CD14-positive monocyte (primary cell): Measurements from ENCODE around the gene PRKN. TPM values are rescaled to one million over a fixed set of nuclear protein-coding genes. Genes with fewer than 3 reads are reported as not detected.
"Not testable (repeated sequence)": the region's sequence is repeated elsewhere in the genome, so short reads cannot be mapped to it uniquely, and the experiment has no call there.

Experiments used
- DNase-seq, 3 donors: peaks; one replicate each; pipeline ENCODE4 v3.0.0-alpha.2; 2011 to 2022
- H2AFZ ChIP-seq: 2 replicates; pipeline ENCODE4 v1.6.0; 2012; ENCODE audit warnings: mild to moderate bottlenecking, low read depth, low read length, inconsistent platforms; ENCODE audit not compliant: insufficient read depth, poor library complexity, severe bottlenecking
- H3K27ac ChIP-seq, 2 donors: 1 replicate in 1 of 2; 2 replicates in 1 of 2; pipeline ENCODE4 v1.5.1; 2012 to 2013; ENCODE audit warnings: low read length in 2 of 2, control low read depth in 1 of 2, inconsistent platforms in 1 of 2, low read depth in 1 of 2, mild to moderate bottlenecking in 1 of 2
- H3K27me3 ChIP-seq, 2 donors: one replicate each; pipeline versions ENCODE4 v1.6.0 to v1.6.1; 2011 to 2013; ENCODE audit warnings: low read length in 2 of 2; ENCODE audit not compliant: control insufficient read depth in 2 of 2, insufficient read depth in 2 of 2
- H3K36me3 ChIP-seq, 2 donors: replicated peaks in 1 of 2; 1 replicate in 1 of 2; 2 replicates in 1 of 2; pipeline versions ENCODE4 v1.5.1 to v1.6.1; 2012 to 2013; ENCODE audit warnings: low read length in 2 of 2, control low read depth in 1 of 2, inconsistent platforms in 1 of 2, mild to moderate bottlenecking in 1 of 2; ENCODE audit not compliant: insufficient read depth in 2 of 2, control insufficient read depth in 1 of 2
- H3K4me1 ChIP-seq, 2 donors: 1 replicate in 1 of 2; 2 replicates in 1 of 2; pipeline versions ENCODE4 v1.5.1 to v1.6.1; 2012 to 2013; ENCODE audit warnings: low read length in 2 of 2, control low read depth in 1 of 2, inconsistent platforms in 1 of 2, mild to moderate bottlenecking in 1 of 2, moderate library complexity in 1 of 2; ENCODE audit not compliant: insufficient read depth in 2 of 2, control insufficient read depth in 1 of 2
- H3K4me2 ChIP-seq: replicated peaks from 2 replicates; pipeline ENCODE3; 2012; ENCODE audit warnings: low read length, moderate library complexity, mild to moderate bottlenecking; ENCODE audit not compliant: poor library complexity, severe bottlenecking; ENCODE audit errors: extremely low read depth
- H3K4me3 ChIP-seq, 3 experiments: fragments of 200-600 bp in 1 of 3; sonication (generic) in 1 of 3; replicated peaks in 1 of 3; 1 replicate in 2 of 3; 2 replicates in 1 of 3; pipeline ENCODE4 v1.5.1; 2011 to 2013; ENCODE audit warnings: low read length in 3 of 3, mild to moderate bottlenecking in 3 of 3, control low read depth in 2 of 3, low read depth in 2 of 3, inconsistent platforms in 1 of 3, moderate library complexity in 1 of 3
- H3K79me2 ChIP-seq: 2 replicates; pipeline ENCODE4 v1.6.0; 2012; ENCODE audit warnings: mild to moderate bottlenecking, control low read depth, inconsistent platforms, low read length, moderate library complexity; ENCODE audit not compliant: insufficient read depth
- H3K9ac ChIP-seq: 2 replicates; pipeline ENCODE4 v1.6.0; 2017; ENCODE audit warnings: low read length, mild to moderate bottlenecking; ENCODE audit not compliant: insufficient read depth, poor library complexity, severe bottlenecking
- H3K9me3 ChIP-seq, 2 donors: replicated peaks in 1 of 2; 1 replicate in 1 of 2; 2 replicates in 1 of 2; pipeline versions ENCODE4 v1.5.1 to v1.6.1; 2012 to 2013; ENCODE audit warnings: low read length in 2 of 2, control low read depth in 1 of 2; ENCODE audit not compliant: control insufficient read depth in 1 of 2, insufficient read depth in 1 of 2
- H4K20me1 ChIP-seq: 2 replicates; pipeline ENCODE4 v1.6.0; 2012; ENCODE audit warnings: mild to moderate bottlenecking, low read length, control low read depth, moderate library complexity; ENCODE audit not compliant: insufficient read depth
- H3K27ac Mint-ChIP-seq, 7 donors: one replicate each; pipeline ENCODE4 v1.8.0; 2020; ENCODE audit warnings: mild to moderate bottlenecking in 7 of 7, mixed read lengths in 7 of 7, moderate library complexity in 6 of 7, inconsistent platforms in 2 of 7
- H3K27me3 Mint-ChIP-seq, 3 donors: one replicate each; pipeline ENCODE4 v1.8.0; 2021 to 2022; ENCODE audit warnings: low read depth in 3 of 3, mild to moderate bottlenecking in 3 of 3, mixed read lengths in 3 of 3, moderate library complexity in 3 of 3, inconsistent platforms in 1 of 3
- H3K36me3 Mint-ChIP-seq, 2 donors: one replicate each; pipeline ENCODE4 v1.8.0; 2020; ENCODE audit warnings: mixed read lengths in 2 of 2, inconsistent platforms in 1 of 2, mild to moderate bottlenecking in 1 of 2
- H3K4me1 Mint-ChIP-seq: one replicate; pipeline ENCODE4 v1.8.0; 2020; ENCODE audit warnings: mild to moderate bottlenecking, mixed read lengths
- H3K4me3 Mint-ChIP-seq, 2 donors: one replicate each; pipeline ENCODE4 v1.8.0; 2020; ENCODE audit warnings: mild to moderate bottlenecking in 2 of 2, mixed read lengths in 2 of 2, moderate library complexity in 1 of 2
- H3K9me3 Mint-ChIP-seq, 7 donors: one replicate each; pipeline ENCODE4 v1.8.0; 2020 to 2022; ENCODE audit warnings: mixed read lengths in 7 of 7, mild to moderate bottlenecking in 6 of 7, moderate library complexity in 6 of 7, inconsistent platforms in 2 of 7
- CTCF ChIP-seq: fragments of 200-600 bp; IDR thresholded peaks from one replicate; pipeline ENCODE4 v1.8.0; 2022; ENCODE audit warnings: antibody characterized with exemption, mild to moderate bottlenecking
- whole genome bisulfite sequencing: methylation state at CpG from one replicate; pipeline ENCODE4 v1.1.5; 2013; ENCODE audit warnings: missing lambda C conversion rate; ENCODE audit not compliant: insufficient coverage; 5-methylcytosine and 5-hydroxymethylcytosine counted together
- intact Hi-C, 2 donors: fragments of 100-400 bp; cut with micrococcal nuclease; formaldehyde crosslinking; loops; one replicate each; pipeline versions ENCODE4 v1.15.0 to v1.15.1; 2023
- polyA plus RNA-seq, 3 donors: library from polyadenylated mRNA; depleted of rRNA in 1 of 3; unstranded in 2 of 3; stranded (reverse) in 1 of 3; fragments of 300-500 nt in 2 of 3; fragments of >200 nt in 1 of 3; fragmentation: Illumina TruSeq in 2 of 3; gene quantifications; 1 replicate in 2 of 3; 2 replicates in 1 of 3; pipeline ENCODE4 v1.2.3, GENCODE V29; 2012 to 2021

PRKN gene
- polyA plus RNA-seq, 3 donors: 0.19 to 0.21 TPM; not detected in 1

GRCh38 chr6:161496941-161497340 lies 1230.6 kb downstream of the PRKN start:
- H3K4me1 Mint-ChIP-seq: no peaks in the 10 kb centered on the region
- Histone ChIP-seq H3K9me3 (no peaks in the 10 kb centered on the region), H4K20me1 (no peaks in the 10 kb centered on the region), H3K27ac (no peak overlapping the region), H3K79me2 (no peaks in the 10 kb centered on the region), H3K36me3 (no peaks in the 10 kb centered on the region), H3K4me1 (no peaks in the 10 kb centered on the region), H2AFZ (no peak overlapping the region), H3K27me3 (no peaks in the 10 kb centered on the region), H3K9ac (no peak overlapping the region), H3K4me3 (no peak overlapping the region), H3K4me2 (no peak overlapping the region)
- DNase-seq: no peak
- H3K36me3 Mint-ChIP-seq: no peaks in the 10 kb centered on the region
- H3K27ac Mint-ChIP-seq: no peak overlapping the region
- intact Hi-C loops: no loop called here
- TF ChIP-seq CTCF: no peak
- WGBS: 91% methylated on average over 6 of the region's 8 CpGs
- peaks cover 0 to 2% (median 2%) of the 10 kb centered on the region in 3 donors for H3K27me3 Mint-ChIP-seq
- no peak overlapping the region for H3K4me3 Mint-ChIP-seq
- H3K9me3 Mint-ChIP-seq: peaks cover 0 to 3% (median 0%) of the 10 kb centered on the region in 7 donors

GRCh38 chr6:161496271-161496670 lies 1231.3 kb downstream of the PRKN start:
- H3K27me3 ChIP-seq, H3K9me3 ChIP-seq, H3K27me3 Mint-ChIP-seq, H3K79me2 ChIP-seq, H3K9ac ChIP-seq, H3K4me1 ChIP-seq, H3K4me3 ChIP-seq, H3K27ac Mint-ChIP-seq, H3K4me3 Mint-ChIP-seq, intact Hi-C loops, H4K20me1 ChIP-seq, H3K36me3 Mint-ChIP-seq, DNase-seq, H3K9me3 Mint-ChIP-seq, H3K36me3 ChIP-seq, H3K27ac ChIP-seq, H3K4me1 Mint-ChIP-seq, H2AFZ ChIP-seq, H3K4me2 ChIP-seq: not testable (repeated sequence)
- WGBS: no CpG with 5 or more reads among the region's 4 CpGs
